HG02642 (cell line): ENCODE measurements around the gene ACSS3.

Source experiments
- ATAC-seq: cut with Tn5 transposase; IDR thresholded peaks from one replicate; pipeline ENCODE4 v1.9.1; 2021; ENCODE audit warnings: mild to moderate bottlenecking; ENCODE audit not compliant: unreplicated experiment, poor library complexity

ACSS3 gene

GRCh38 chr12:81212996-81213696, 135.3 kb downstream of the ACSS3 start:
- no peak for ATAC-seq

GRCh38 chr12:81216739-81217138, 138.9 kb downstream of the ACSS3 start:
- ATAC-seq, result no peak

GRCh38 chr12:81221681-81222080, 143.8 kb downstream of the ACSS3 start:
- no peak for ATAC-seq

GRCh38 chr12:81222846-81223592, 145.1 kb downstream of the ACSS3 start:
- no peak for ATAC-seq

GRCh38 chr12:81224626-81225025, 146.7 kb downstream of the ACSS3 start:
- no peak for ATAC-seq

DNA sequence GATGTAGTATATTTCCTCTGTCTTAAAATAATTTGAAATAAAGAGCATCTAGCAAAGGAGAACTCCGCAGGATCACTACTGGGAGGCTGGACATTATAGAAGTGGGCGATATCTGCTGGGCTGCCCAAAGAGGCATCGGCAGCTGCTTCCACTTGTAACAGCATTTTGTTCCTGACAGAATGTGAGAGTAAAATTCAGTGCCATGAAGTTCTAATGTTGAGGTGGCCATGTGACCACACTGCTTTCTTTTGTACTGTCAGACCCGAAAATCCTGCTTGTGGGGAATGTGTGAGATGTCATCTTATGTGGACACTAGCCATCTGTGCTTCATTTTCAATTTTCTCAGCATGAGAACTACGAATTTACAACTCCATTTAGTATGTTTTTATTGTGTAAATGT, 151.9 kb downstream of the ACSS3 start:
- ATAC-seq, result no peak

- no peak for ATAC-seq
Observed at GRCh38 chr12:81231574-81232368, 153.9 kb downstream of the ACSS3 start.

DNA sequence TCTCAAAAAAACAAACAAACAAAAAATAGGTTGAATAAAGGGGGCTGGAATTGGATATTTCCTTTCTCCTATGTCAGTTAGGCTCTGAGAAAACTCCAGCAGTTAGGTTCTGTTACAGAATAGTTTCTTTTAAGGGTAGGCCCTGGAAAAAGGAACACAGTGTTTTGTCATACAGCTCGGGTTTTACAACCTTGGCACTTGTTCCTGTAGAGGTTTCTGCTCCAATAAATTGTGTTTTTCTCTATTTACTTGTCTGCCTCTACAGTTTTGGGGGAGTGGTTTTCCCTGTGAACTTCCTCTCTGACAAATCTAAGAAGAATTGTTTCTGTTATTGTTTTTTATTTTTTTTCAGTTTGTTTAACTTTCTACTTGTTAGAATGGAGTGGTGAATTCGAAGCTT, 167.6 kb downstream of the ACSS3 start:
- ATAC-seq, result no peak

GRCh38 chr12:81245907-81246570, 168.2 kb downstream of the ACSS3 start:
- ATAC-seq, result no peak

DNA sequence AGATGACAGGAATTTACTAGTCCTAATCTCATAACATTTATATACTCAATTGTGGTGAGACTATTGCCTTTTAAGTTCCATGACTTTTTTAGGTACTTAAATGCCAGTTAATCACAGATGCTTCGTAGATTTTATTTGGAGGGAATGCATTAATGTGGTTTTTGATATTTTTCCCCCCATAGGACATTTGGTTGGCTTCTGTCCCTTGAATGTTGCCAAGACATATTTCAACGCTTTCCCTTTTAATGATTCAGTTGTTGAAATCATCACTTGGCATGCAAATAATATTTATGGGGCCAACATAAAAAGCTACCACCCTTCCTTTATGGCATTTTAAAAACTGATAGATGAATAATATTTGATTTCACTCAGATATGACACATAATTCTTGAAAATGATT, 172.1 kb downstream of the ACSS3 start:
- ATAC-seq, result no peak

DNA sequence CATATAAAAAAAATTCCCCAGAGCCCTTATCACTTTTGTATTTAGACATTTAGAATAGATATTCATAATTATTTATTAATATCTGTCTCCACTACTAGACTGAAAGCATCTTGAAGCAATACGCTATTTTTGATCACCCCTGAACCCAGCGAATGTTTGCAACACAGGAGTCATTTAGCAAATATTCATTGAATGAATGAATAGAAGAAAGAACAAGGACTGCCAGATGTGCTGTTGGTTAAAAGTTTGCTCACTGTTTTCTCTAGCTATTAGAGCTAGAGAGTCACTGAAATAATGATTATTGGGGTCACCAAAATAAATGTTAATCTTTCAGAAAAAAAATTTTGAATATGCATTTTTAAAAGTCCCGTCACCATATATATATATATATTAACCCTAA, 174.3 kb downstream of the ACSS3 start:
- no peak for ATAC-seq

GRCh38 chr12:81253360-81253759, 175.5 kb downstream of the ACSS3 start:
- no peak for ATAC-seq

GRCh38 chr12:81255456-81255855, 177.6 kb downstream of the ACSS3 start:
- no peak for ATAC-seq

- no peak for ATAC-seq
Observed at GRCh38 chr12:81255947-81256346, 178.1 kb downstream of the ACSS3 start.

GRCh38 chr12:81257947-81258551, 180.2 kb downstream of the ACSS3 start:
- ATAC-seq, result no peak

- no peak for ATAC-seq
Observed at GRCh38 chr12:81259360-81259759, 181.5 kb downstream of the ACSS3 start.

DNA sequence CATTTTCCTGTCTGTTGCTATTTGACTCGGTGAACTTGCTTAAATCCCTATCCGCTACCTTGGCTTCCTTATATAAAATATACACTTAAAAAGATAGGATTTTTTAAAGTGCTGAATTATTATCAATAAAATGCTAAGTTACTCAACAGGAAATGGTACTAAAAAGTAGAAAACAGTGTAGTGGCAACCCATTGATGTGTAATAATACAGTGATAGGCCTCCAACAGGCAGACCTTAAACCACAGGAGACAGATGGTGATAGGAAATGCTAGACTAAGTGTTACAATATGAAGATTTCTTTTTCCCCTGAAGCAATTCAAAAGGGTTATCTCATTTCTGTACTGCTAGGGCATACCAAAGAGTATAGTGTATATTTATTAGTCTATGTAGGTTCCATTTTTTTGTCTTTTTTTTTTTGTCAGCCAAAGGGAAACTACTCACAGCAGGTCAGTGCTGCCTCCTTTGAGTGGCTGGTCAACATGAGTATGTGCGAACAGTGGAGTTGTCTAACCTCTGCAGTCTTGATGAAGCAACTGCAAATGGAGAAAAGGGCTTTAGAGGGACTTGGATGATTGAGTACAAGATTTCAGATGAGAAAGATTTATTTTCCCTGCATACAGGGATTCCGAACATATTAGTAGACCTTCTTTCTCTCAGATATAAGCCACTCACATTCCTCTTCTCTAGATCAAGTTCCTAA, 183.8 kb downstream of the ACSS3 start:
- no peak for ATAC-seq

- no peak for ATAC-seq
Observed at GRCh38 chr12:81263072-81263471, 185.2 kb downstream of the ACSS3 start.

GRCh38 chr12:81270385-81270784, 192.5 kb downstream of the ACSS3 start:
- no peak for ATAC-seq
